MM.1S (cell line): Measurements from ENCODE around the gene B4GALT5.

ENCODE experiments used
- EZH2 ChIP-seq: fragments of 300-600 bp; sonication (generic); optimal IDR thresholded peaks from 2 replicates; pipeline ENCODE3; 2017; ENCODE audit warnings: low read depth, mild to moderate bottlenecking, antibody characterized with exemption, low read length, mixed read lengths
- EZH2phosphoT487 ChIP-seq: fragments of 300-600 bp; sonication (generic); IDR thresholded peaks from 2 replicates; pipeline ENCODE4 v1.6.1; 2018; ENCODE audit warnings: antibody characterized with exemption, low read length
- TF ChIP-seq, protein P1 (sequence below): fragments of 300-600 bp; sonication (generic); IDR thresholded peaks from 2 replicates; pipeline ENCODE4 v1.5.1; 2016; ENCODE audit warnings: antibody characterized with exemption, low read length, mixed read lengths

DNA sequence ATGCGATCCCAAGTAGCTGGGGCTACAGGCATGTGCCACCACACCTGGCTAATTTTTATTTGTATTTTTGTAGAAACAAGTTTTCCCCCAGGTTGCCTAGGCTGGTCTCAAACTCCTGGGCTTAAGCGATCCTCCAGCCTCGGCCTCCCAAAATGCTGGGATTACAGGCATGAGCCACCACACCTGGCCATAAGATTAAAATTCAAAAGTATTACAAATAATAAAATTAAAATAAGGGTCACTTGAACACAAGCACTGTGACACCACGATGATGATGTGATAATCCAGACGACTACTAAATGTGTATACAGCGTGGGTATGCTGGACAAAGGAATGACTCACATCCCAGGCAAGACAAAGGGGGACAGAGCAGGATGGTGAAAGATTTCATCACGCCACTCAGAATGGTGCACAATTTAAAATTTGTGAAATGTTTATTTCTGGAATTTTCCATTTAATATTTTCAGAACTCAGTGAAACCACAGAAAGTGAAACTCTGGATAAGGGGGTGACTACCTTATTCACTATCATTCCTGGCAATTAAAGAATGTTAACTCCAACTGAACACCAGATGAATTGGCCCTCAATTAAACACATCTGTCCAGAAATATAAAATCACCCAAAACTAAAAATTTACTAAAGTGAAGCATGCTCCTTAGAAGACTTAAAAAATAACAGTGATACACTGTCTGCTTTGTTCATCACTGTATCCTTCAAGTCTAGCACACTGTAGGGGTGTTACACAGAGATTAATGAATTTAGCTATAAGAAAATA is 13.1 kb downstream of the B4GALT5 start:
- TF ChIP-seq, protein P1, sequence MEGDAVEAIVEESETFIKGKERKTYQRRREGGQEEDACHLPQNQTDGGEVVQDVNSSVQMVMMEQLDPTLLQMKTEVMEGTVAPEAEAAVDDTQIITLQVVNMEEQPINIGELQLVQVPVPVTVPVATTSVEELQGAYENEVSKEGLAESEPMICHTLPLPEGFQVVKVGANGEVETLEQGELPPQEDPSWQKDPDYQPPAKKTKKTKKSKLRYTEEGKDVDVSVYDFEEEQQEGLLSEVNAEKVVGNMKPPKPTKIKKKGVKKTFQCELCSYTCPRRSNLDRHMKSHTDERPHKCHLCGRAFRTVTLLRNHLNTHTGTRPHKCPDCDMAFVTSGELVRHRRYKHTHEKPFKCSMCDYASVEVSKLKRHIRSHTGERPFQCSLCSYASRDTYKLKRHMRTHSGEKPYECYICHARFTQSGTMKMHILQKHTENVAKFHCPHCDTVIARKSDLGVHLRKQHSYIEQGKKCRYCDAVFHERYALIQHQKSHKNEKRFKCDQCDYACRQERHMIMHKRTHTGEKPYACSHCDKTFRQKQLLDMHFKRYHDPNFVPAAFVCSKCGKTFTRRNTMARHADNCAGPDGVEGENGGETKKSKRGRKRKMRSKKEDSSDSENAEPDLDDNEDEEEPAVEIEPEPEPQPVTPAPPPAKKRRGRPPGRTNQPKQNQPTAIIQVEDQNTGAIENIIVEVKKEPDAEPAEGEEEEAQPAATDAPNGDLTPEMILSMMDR = no peak
- TF ChIP-seq EZH2 = no peak
- no peak for TF ChIP-seq EZH2phosphoT487
